HL-60/S4 (cell line): ENCODE data around the gene PCSK6.
"Not testable (repeated sequence)": the region's sequence is repeated elsewhere in the genome, so short reads cannot be mapped to it uniquely, and the experiment has no call there.

Experiments used
- in situ Hi-C: fragments of 300-500 bp; cut with MboI; formaldehyde crosslinking; loops from 2 replicates; pipeline ENCODE4 v1.14.3; 2022; ENCODE audit warnings: low sequenced_read_pairs

The PCSK6 gene

DNA sequence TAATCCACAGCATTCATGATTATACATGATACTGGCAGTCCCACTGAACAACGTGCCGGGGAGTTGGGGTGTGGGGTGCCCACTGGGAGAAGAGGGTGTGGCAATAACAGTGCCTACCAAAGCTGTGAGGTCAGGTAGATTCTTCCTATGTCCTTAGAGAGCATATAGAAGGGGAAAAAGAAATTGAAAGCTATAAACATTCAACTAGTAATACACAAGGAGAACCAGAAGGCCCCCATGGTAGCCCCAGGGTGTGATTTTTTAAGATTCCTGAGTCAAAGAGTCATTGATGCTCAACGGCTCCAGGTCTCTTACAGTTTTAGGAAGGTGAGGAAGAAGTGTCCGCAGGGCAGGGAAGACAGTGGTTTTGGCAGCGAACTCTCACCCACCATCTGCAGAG, 25.8 kb downstream of the PCSK6 start:
- in situ Hi-C loops: not testable (repeated sequence)

DNA sequence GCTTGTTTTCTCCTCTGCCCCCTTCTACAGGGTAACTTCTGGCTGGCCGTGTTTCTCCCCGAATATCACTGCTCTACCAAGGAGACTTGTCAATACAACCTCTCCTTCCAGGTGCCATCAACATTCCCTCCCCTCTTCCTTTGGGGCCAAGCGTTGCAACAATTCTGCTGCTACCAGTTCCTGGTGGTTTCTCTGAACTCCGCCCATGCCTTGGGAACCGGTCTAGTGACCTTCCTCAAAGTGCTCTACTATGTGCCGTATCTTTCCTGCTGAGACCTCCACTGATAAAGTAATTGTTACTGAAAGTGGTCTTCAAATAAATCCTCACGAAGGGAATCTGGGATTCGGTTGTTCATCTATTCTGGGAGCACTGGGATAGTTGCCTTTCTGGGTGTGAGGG, 26.2 kb downstream of the PCSK6 start:
- in situ Hi-C loops: no loop called here

DNA sequence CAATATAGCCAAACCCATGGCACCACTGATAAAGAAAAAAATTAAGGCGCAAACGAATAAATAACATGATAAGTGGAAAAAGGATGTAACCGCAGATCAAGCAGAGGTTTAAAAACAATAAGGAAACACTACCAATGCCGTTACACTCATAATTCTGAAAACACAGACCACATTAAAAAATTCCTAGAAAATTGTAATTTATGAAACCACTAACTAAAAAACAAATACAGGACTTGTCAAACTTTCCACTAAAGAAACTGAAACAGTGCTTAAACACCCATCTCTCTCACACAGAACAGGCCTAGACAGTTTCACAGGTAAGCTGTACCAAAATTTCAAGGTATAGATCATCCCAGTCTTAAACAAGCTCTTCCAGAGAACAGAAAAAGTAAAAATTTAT, 28.4 kb downstream of the PCSK6 start:
- in situ Hi-C loops: no loop called here

DNA sequence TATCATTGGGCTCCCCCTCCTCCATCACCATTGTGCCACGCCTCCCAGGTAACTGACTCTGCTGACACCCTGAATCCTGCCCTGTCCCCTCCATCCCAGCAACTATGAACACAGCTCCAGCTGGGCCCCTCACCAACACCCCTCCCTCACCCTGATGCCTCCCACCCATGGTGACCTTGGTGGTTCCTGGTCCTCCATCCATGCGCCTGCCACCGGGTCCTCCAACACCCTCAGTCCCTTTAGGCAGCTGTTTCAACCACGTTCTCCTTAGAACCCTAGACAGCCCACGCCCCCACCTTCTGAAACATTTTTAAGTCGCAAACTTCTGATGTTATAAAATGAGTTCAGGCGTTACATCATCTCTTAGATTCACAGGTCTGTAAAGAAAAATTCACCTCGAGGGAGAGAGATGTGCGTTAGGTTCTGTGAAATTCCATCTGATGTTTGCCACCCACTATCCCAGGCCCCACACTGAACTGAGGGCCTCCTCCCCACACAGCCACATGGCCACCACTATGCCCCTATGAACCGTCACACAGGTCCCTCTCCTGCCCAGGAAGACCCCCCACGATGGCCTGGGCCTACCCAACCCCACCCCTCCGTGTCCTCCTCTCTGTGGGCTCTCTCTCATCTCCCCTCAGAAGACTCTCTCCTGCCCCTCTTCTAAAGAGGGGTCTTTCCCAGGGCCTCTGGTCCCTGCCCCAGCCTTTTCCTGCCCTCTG, 29.8 kb downstream of the PCSK6 start:
- in situ Hi-C loops: no loop called here

DNA sequence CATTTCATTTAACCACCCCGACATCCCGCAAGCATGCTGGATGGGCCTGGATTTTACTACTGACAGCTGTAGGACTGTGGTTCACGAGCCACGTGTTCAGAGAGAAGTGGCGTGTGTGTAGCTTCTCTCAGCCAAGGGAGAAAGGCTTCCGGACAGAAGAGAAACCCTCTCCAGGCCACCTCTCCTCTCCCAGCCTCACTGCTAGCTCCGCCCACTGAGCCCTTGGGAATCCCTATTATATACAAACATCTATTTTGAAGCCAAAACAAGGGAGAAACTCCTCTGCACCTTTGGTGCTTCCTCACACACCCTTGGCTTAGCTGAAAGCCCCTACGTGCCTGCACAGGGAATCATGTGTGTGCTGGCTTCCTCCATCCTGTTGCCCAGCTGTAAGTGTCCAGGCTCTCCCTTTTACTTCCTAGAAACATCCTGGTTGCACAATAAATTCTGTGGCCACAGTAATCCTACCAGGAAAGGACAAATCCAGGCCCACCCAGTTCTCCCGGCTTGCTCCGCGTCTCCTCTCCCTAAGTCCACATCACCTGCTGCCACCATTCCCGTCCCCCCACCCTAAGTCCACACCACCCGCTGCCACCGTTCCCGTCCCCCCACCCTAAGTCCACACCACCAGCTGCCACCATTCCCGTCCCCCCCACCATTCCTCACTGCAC, 30.5 kb downstream of the PCSK6 start:
- in situ Hi-C loops: no loop called here

DNA sequence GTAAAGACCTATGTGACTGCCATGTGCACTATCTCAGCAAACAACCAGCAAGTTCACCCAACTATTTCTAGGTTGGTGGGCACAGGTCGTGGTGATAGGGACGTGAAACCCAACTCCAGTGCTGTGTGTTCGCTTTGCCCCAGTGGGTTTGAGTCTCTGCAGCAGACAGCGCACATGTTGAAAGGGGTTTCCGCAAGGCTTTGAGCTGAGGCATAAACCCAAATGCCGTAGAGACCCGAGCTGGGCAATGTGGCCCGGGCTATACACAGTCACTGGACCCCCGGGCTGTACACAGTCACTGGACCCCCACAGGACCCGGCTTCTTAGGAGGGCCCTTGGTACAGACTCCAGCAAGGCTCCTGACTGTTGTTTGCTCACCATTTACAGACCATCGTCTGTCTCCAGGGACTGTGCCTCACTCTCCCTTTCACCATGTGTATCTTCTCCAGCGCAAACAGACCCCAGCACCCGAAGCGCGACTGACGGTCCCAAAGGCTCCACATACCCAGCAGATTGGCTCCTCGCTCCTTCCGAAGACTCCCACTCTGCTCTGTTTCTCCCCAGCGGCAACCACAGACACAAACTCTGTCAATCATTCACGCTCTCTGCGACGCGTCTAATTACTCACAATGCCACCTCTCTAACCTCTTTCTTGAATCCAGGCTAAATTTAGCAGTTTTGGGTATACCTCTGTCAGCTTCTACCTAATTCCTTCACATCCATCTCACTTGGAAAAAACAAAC, 31.2 kb downstream of the PCSK6 start:
- in situ Hi-C loops: no loop called here

DNA sequence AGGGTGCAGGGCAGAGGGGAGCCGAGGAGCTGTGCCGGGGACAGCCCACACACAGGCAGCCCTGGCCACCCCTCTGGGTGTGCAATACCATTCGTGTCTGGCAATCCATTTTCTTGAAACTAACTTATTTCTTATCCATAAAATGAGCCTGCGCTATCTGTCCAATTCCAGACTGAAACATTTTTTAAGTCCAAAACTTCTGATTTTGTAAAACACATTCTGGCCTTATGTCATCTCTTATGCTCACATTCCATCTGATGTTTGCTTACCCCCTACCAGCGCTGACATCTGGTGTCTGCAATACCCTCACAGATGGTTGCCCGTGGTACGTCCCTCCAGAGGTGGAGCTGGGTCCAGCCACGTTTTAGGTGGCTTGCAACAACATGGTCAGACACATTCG, 31.8 kb downstream of the PCSK6 start:
- in situ Hi-C loops: no loop called here

DNA sequence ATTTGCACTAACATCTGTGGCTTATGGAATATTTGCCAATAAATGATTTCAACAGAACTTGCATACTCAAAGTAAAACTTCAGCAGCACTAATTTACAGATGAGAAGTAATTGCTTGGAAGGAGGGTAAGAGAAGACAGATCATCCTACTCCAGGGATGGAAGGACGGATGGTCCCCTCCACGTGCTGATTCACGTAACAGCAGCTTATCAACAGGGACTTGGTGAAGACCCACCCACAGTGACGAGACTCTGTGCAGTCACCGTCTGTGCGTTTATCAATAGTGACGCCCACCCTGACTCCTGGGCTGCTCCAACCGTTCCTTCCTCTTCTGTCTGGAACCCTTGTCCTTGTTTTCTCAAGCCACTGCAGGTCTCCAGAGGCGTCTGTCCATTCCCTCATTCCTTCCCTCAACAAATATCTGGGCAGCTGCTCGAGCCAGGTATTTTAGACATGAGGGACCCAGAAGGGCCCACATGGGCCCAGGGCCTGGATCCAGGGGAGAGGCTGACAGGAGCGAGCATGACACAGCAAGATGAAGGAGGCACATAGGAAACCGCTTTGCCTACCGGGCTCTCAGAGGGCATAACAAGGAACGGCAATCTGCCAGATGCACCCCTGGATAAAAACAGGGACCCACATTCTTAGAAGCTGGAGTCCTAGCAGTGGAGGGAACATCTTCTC, 33.3 kb downstream of the PCSK6 start:
- in situ Hi-C loops: no loop called here

DNA sequence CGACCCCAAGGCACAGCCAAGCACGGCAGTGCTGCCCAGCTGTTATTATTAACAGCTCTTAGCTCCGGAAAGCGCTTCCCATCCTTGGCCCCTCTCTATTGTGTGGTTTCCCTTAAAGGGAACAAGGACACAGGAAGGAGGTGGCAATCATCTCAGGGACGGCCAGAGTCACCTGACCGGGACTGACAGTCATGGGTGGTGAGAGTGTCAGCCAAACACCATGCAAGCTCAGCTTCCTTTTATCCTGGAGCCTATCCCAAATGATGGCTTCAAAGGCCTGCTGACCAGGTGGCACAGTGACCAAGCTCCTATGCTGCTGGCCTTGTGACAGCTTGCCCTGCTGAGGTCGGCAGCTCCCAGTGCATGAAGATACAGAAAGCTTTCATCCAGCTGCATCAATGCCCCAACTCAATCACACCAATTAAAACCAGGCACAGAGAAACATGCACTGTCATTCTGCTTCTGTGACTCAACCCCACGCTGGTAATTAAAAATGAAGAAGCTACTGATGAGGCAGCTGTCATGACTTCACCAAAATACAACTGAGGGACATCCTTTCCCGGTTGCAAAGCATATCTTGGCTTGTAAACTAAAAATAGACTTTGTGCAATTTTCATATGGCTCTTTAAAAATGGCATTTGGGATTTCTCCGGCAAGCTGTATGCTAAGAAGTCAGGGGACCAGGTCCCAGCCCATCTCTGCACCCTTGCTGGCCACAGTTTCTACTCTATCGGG, 34.0 kb downstream of the PCSK6 start:
- in situ Hi-C loops: no loop called here

DNA sequence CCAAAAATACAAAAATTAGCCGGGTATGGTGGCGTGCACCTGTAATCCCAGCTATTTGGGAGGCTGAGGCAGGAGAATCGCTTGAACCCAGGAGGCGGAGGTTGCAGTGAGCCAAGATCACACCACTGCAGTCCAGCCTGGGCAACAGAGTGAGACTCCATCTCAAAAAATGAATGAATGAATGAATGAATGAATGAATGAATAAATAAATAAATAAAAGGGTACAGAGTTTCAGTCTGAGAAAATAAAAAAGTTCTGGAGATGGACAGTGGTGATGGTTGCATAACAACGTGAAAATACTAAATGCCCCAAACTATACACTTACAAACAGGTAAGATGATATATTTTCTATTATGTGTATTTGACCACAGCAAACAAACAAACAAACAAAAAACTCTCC, 34.7 kb downstream of the PCSK6 start:
- in situ Hi-C loops: not testable (repeated sequence)

DNA sequence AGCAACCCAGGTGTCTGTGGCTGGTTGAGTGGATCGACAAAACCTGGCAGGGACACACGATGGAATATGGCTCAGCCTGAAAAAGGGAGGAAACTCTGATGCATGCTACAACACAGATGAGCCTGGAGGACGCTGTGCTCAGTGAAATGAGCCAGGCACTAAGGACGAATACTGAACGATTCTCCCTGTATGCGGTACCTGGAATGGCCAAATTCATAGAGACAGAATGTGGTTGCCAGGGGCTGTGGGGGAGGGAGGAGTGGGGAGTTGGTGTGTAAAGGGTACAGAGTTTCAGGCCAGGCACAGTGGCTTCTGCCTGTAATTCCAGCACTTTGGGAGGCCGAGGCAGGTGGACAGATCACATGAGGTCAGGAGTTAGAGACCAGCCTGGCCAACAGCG, 35.1 kb downstream of the PCSK6 start:
- in situ Hi-C loops: no loop called here

DNA sequence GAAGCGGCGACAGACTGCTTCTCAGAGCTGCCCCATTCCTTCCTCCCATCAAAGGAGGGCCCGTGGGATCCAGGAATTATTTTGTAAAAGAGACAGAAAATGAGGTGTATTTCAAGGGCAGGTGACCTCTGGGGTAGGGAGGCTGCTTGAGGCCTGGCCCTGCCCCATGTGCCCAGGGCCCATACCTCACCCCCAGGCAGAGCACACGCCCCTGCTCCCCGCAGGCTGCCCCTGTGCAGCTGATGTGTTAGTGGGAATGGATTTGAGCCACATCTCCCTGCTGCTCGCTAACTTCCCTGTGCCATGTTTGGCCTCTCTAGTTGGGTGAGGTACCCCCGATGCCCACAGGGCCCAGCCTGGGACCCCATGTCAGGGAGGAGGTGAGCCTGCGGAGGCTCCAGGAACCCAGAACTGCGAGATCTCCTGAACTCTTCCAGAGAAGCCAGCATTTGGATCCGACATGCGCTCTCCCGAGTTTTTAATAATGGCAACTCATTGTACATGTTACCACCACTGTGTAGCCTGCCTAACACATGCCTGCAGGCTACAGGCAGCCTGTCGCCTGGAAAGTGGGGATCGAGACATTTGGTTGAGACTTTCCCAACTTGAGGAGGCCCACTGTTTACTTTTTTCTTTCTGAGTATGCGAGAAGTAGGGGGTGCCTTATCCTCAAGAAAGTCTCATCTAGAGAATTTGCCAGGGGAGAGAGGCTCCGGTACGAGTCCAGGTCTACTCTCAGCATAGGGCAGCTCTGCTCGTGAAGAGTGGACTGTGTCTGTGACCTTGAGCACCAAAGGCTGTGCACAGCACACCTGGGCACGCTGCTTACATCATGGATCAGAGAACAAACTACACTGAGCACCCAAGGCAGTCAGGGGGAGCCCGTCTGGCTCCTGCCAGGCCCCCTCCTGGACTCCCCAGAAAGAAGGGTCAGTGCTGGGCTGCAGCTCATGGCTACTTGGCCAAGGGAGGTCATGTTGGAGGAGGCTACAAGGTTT, 36.1 kb downstream of the PCSK6 start:
- in situ Hi-C loops: no loop called here

DNA sequence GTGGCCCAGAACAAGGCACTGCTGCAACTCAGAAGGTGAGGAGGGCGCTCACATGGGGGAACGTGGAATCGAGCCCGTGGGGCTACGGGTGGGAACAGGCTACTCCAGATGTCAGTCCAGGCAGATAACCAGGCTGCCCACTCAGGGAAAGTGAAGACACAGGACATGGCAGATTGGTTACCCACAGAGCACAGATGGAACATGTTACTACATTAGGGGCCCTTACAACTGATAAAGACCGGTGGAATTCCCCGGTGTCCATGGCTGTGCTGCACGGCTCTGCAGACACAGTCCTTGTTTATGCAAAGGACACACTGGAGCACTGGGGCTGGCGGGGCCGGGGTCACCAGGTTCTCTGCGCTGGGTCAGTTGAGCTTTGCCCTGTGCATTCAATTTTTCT, 36.9 kb downstream of the PCSK6 start:
- in situ Hi-C loops: no loop called here

DNA sequence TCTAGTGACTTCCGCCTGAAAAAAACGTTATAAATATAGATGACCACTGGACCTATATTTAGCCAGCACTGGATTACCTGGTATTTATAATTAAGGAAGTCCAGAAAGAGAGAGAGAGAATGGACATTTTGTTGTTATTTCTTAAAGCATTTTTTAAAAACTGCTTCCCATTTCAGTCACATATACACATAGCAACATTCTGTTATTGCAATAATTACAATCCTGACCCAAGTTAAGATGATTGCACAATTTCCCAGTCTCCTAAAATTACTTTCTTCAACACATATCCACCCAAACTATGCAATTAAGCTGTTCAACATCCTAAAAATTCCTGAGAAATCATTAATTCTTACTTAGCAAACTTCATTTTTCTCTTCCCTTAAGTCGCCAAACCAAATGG, 37.7 kb downstream of the PCSK6 start:
- in situ Hi-C loops: no loop called here

DNA sequence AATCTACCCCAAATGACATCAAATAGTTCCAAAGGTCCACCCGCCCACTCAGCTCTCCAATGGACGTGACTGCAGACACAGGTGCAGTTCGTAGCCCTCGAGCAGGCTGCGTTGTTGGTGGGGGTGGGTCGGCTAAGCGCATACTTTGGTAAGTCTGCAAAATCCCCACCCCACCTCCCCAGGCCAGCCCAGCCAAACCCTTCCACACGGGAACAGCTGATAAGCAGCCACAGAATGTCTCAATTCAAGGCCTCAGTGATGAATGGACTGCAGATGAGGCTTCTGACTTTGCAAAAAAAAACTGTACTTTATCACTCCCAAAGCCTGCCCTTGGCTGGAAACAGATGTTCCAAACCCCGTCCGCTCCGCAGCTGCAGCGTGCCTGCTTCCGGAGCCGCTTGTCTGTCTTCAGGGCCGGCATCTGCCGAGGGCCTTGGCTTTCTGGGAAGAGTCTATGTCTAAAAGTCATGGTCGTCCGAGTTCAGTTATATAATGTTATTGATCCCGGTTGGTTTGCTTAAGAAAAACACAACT, 38.2 kb downstream of the PCSK6 start:
- in situ Hi-C loops: no loop called here

DNA sequence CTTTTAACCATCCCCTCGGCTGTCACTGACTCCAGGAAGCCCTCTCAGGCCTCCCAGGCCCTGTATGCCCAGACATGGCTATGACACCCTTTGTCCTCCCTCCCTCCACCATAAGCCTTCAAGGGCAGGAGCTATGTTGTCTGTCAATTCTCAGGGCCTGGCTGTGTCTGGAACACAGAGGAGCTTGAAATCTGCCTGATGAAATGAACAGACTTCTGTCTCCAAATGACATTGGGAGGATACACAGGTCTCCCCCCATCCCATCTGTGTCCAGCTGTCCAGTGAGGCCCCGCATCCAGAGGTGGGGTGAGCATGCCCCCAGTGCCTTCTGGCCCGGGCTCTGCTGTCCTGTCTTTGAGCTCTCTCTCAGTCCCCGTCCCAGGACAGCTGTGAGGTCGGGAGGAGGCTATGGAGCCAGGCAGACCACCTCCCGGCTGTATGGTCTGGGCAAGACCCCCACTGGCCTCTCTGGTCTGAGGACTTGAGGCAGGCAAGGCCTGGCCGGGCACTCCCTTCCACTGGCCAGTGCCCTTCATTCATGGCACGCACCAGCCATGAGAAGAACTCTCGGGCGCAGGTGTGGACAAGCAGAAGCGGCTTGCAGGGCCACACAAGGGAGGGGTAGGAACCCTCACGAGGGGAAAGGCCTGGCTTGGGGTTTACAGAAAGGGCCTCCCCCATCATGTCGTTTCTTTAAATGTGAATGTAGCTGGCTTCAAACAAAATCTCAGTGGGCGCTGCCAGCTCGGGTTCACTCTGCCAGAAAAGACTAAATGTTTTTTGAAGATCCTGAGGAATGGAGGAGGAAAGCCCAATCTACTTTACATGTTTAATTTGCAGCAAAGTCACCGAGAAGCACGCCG, 38.9 kb downstream of the PCSK6 start:
- in situ Hi-C loops: no loop called here

DNA sequence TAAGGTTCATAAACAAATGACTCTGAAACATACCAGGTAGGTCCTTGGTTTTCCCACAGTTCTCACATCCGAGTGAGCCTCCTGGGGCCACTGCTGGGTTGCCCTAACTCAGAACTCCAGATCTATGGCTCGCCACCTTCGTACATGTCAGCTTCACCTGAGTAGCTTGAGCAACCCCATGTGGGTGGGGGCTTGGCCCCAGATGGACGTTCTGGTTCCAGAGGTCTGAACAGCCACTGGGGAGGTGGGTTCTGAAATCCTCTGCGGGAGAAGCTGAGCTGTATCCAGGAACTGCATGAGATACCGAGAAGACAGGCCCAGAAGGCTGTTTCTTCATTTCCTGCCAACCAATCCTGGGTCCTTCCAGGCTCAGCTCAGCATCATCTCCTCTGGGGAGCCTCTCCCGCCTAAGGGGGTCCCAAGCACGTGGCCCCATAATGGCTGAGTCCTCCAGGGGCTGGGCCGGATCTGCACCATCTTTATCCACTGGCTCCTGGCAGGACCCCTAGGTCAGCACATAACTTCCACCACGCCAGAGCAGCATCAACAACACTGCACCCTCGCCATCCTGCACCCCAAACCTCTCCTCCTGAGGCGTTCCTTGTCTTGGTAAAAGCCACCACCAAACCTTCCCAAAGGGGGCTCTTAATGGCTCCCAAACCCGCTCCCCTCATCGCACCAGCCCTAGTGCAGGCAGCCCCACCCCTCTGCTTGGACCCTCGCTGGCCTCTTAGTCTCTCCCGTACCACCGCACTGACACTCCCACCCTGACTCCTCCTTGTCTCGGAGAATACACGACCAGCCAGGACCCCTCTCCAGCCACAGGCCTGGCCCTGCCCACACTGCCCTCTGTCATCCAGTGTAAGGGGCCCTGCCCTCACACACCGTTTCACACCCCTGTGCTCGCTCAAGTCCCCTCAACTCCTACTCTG, 39.8 kb downstream of the PCSK6 start:
- in situ Hi-C loops: no loop called here
